A549 treated with RU486 at 1 μM for 4 hours (cell line): ENCODE results near the gene RALBP1. TPM values are rescaled to one million over a fixed set of nuclear protein-coding genes. Genes with fewer than 3 reads are reported as not detected.

ENCODE experiments used
- total RNA-seq: library from RNA; stranded (reverse); fragments of 200-300 nt; extraction: Qiagen RNA extraction; gene quantifications from 5 replicates; pipeline ENCODE4 v1.2.3, GENCODE V29; 2022; ENCODE audit warnings: low read depth

Gene RALBP1
- 21.3 to 33.0 TPM (median 29.7 TPM) in 5 replicates for total RNA-seq

GRCh38 chr18:9474983-9475642 is at the start of gene RALBP1:
Gene RALBP1, plus strand, starts transcription at chr18:9475513. Its CDS starts 37,533 bp downstream, at chr18:9513046.

Other genes starting within 250 kb of the RALBP1 start
- gene TWSG1, start 140.7 kb upstream of the RALBP1 start, total RNA-seq: 11.1 to 18.0 TPM (median 16.4 TPM) in 5 replicates
- gene PPP4R1, start 139.0 kb downstream of the RALBP1 start, total RNA-seq: 36.3 to 44.6 TPM (median 40.8 TPM) in 5 replicates
- gene RAB31, start 232.8 kb downstream of the RALBP1 start, total RNA-seq: 22.1 to 33.5 TPM (median 28.0 TPM) in 5 replicates